ENCODE data around the gene SRRD.

- TF ChIP-seq POLR2A (IDR thresholded peaks at IDR 0.05) (no peak), CTCF (IDR thresholded peaks at IDR 0.05) (no peak)
Measured at GRCh38 chr22:26489447-26490036, 5.9 kb downstream of the SRRD start.

Data from esophagus squamous epithelium (tissue), 4 donors.